Type B pancreatic cell (in vitro differentiated cells): Measurements from ENCODE around the gene TCP11X1. TPM values are rescaled to one million over a fixed set of nuclear protein-coding genes. Genes with fewer than 3 reads are reported as not detected.
"Not testable (repeated sequence)": the region's sequence is repeated elsewhere in the genome, so short reads cannot be mapped to it uniquely, and the experiment has no call there.

Experiments
- DNase-seq: peaks from one replicate; pipeline ENCODE4 v3.0.0; 2021; ENCODE audit warnings: mixed read lengths; ENCODE audit not compliant: unreplicated experiment; ENCODE audit errors: extremely low spot score
- H3K27ac Mint-ChIP-seq: 2 replicates; pipeline ENCODE4 v1.8.0; 2021; ENCODE audit warnings: mild to moderate bottlenecking, mixed read lengths
- H3K27me3 Mint-ChIP-seq: 2 replicates; pipeline ENCODE4 v1.8.0; 2021; ENCODE audit warnings: mixed read lengths
- H3K36me3 Mint-ChIP-seq: 2 replicates; pipeline ENCODE4 v1.8.0; 2021; ENCODE audit warnings: mixed read lengths
- H3K4me1 Mint-ChIP-seq: one replicate; pipeline ENCODE4 v1.8.0; 2021; ENCODE audit warnings: mixed read lengths; ENCODE audit not compliant: unreplicated experiment
- H3K4me3 Mint-ChIP-seq: 2 replicates; pipeline ENCODE4 v1.8.0; 2021; ENCODE audit warnings: mild to moderate bottlenecking, mixed read lengths
- H3K9me3 Mint-ChIP-seq: 2 replicates; pipeline ENCODE4 v1.8.0; 2021; ENCODE audit warnings: mixed read lengths
- CTCF ChIP-seq: fragments of 200-600 bp; sonication (generic); conservative IDR thresholded peaks from 2 replicates; pipeline ENCODE4 v1.5.0; 2021; ENCODE audit warnings: antibody characterized with exemption, mild to moderate bottlenecking
- long read RNA-seq: library from polyadenylated mRNA; unstranded; transcript quantifications from one replicate; pipeline ENCODE4 v2.0.0, GENCODE V29; 2020
- total RNA-seq: library from RNA; stranded (reverse); gene quantifications from 2 replicates; pipeline ENCODE4 v1.2.1, GENCODE V29; 2021; ENCODE audit warnings: low replicate concordance

The TCP11X1 gene
- 0.52 TPM in 1 of 2 replicates, not detected in the other for total RNA-seq
- long read RNA-seq: 0 reads

- not testable (repeated sequence) for H3K4me1 Mint-ChIP-seq, H3K36me3 Mint-ChIP-seq, DNase-seq, H3K27ac Mint-ChIP-seq, H3K27me3 Mint-ChIP-seq, H3K9me3 Mint-ChIP-seq, H3K4me3 Mint-ChIP-seq
These were observed at the start of gene TCP11X1 for GRCh38 chrX:102214986-102215385. Gene TCP11X1 (plus strand): TSS chrX:102215301.

GRCh38 chrX:102185967-102186720 lies 29.0 kb upstream of the TCP11X1 start:
- TF ChIP-seq CTCF: no peak
- no peak for DNase-seq
- peaks cover 4% of the 10 kb centered on the region for H3K9me3 Mint-ChIP-seq
- no peaks in the 10 kb centered on the region for H3K4me1 Mint-ChIP-seq
- no peak overlapping the region for H3K4me3 Mint-ChIP-seq
- H3K27ac Mint-ChIP-seq: no peak overlapping the region
- H3K27me3 Mint-ChIP-seq: no peaks in the 10 kb centered on the region
- H3K36me3 Mint-ChIP-seq: no peaks in the 10 kb centered on the region

- not testable (repeated sequence) for H3K4me3 Mint-ChIP-seq, DNase-seq, H3K4me1 Mint-ChIP-seq, H3K27me3 Mint-ChIP-seq, H3K36me3 Mint-ChIP-seq, H3K9me3 Mint-ChIP-seq, H3K27ac Mint-ChIP-seq
These were observed 7.2 kb upstream of the TCP11X1 start for GRCh38 chrX:102207940-102208339.

- not testable (repeated sequence) for H3K4me1 Mint-ChIP-seq, H3K27ac Mint-ChIP-seq, DNase-seq, H3K9me3 Mint-ChIP-seq, H3K4me3 Mint-ChIP-seq, H3K27me3 Mint-ChIP-seq, H3K36me3 Mint-ChIP-seq
These were observed 1.4 kb downstream of the TCP11X1 start for GRCh38 chrX:102216497-102216896.

GRCh38 chrX:102235678-102236077 lies 20.6 kb downstream of the TCP11X1 start:
- not testable (repeated sequence) for H3K27me3 Mint-ChIP-seq, H3K27ac Mint-ChIP-seq, H3K9me3 Mint-ChIP-seq, H3K36me3 Mint-ChIP-seq, H3K4me3 Mint-ChIP-seq, H3K4me1 Mint-ChIP-seq
- peak; percentile 31 for DNase-seq

GRCh38 chrX:102240265-102240664 lies 25.2 kb downstream of the TCP11X1 start:
- H3K27ac Mint-ChIP-seq, H3K4me3 Mint-ChIP-seq, H3K9me3 Mint-ChIP-seq, DNase-seq, H3K4me1 Mint-ChIP-seq, H3K36me3 Mint-ChIP-seq, H3K27me3 Mint-ChIP-seq: not testable (repeated sequence)

GRCh38 chrX:102246893-102247292 lies 31.8 kb downstream of the TCP11X1 start, which contains the start of gene NXF2:
Gene NXF2 (plus strand): TSS chrX:102247167. CDS start chrX:102307079, 59,912 bp downstream.
- H3K27ac Mint-ChIP-seq, H3K27me3 Mint-ChIP-seq, H3K9me3 Mint-ChIP-seq, H3K4me3 Mint-ChIP-seq, DNase-seq, H3K36me3 Mint-ChIP-seq, H3K4me1 Mint-ChIP-seq: not testable (repeated sequence)

- H3K4me1 Mint-ChIP-seq, H3K4me3 Mint-ChIP-seq, H3K9me3 Mint-ChIP-seq, H3K27ac Mint-ChIP-seq, DNase-seq, H3K36me3 Mint-ChIP-seq, H3K27me3 Mint-ChIP-seq: not testable (repeated sequence)
These were observed 57.1 kb downstream of the TCP11X1 start for GRCh38 chrX:102272231-102272630.

Other genes starting within 250 kb of the TCP11X1 start
- gene TCEAL2, start 89.6 kb upstream of the TCP11X1 start, total RNA-seq: 2.8 and 3.1 TPM in 2 replicates
- not detected in 2 replicates for gene TCEAL6, start 72.8 kb upstream of the TCP11X1 start, total RNA-seq
- gene BEX5, start 59.3 kb upstream of the TCP11X1 start, total RNA-seq: 3.4 and 22.0 TPM in 2 replicates
- gene NXF2, start 31.9 kb downstream of the TCP11X1 start, total RNA-seq: not detected in 2 replicates
- 0.17 and 0.64 TPM in 2 replicates for gene NXF2B, start 224.7 kb downstream of the TCP11X1 start, total RNA-seq